K562 (cell line): ENCODE data around the gene AK4. TPM values are rescaled to one million over a fixed set of nuclear protein-coding genes. Genes with fewer than 3 reads are reported as not detected.
A peak's percentile ranks its signal among the peaks of the same experiment; 100 is the strongest.
"Not testable (repeated sequence)": the region's sequence is repeated elsewhere in the genome, so short reads cannot be mapped to it uniquely, and the experiment has no call there.

Experiments
- CXXC5 ChIP-seq: fragments of 250-450 bp; sonication (Bioruptor Pico); IDR thresholded peaks from 2 replicates; pipeline ENCODE4 v1.8.0; 2022; ENCODE audit warnings: inconsistent platforms, mild to moderate bottlenecking, moderate library complexity
- E2F3 ChIP-seq: fragments of 250-450 bp; sonication (Bioruptor Pico); IDR thresholded peaks from 2 replicates; pipeline ENCODE4 v1.4.0; 2020; ENCODE audit warnings: mild to moderate bottlenecking
- GTF2A2 ChIP-seq: IDR thresholded peaks from 2 replicates; pipeline ENCODE4 v1.6.1; 2016; ENCODE audit warnings: mild to moderate bottlenecking, missing genetic modification characterization, missing compliant biosample characterization
- MEF2D ChIP-seq: conservative IDR thresholded peaks from 2 replicates; pipeline ENCODE4 v1.6.1; 2016; ENCODE audit warnings: low read depth, missing genetic modification characterization, missing compliant biosample characterization
- NR2C1 ChIP-seq, 2 experiments: fragments of 450-650 bp; IDR thresholded peaks; 2 replicates each; pipeline ENCODE4 v1.6.1; 2017; ENCODE audit warnings: mild to moderate bottlenecking in 2 of 2, antibody characterized with exemption in 1 of 2, inconsistent platforms in 1 of 2, missing compliant biosample characterization in 1 of 2, missing genetic modification characterization in 1 of 2
- NR4A1 ChIP-seq, 2 experiments: fragments of 250-450 bp in 1 of 2; fragments of 450-650 bp in 1 of 2; sonication (Bioruptor Pico) in 1 of 2; IDR thresholded peaks; 2 replicates each; pipeline versions ENCODE4 v1.4.0 to v1.6.1; 2016 to 2020; ENCODE audit warnings: mild to moderate bottlenecking in 2 of 2, missing compliant biosample characterization in 1 of 2, missing genetic modification characterization in 1 of 2, moderate library complexity in 1 of 2
- OTX1 ChIP-seq: fragments of 450-650 bp; formaldehyde crosslinking; IDR thresholded peaks from 2 replicates; pipeline ENCODE4 v1.4.0; 2022; ENCODE audit warnings: mild to moderate bottlenecking
- PTRF ChIP-seq: fragments of 450-650 bp; IDR thresholded peaks from 2 replicates; pipeline ENCODE4 v1.6.1; 2016; ENCODE audit warnings: mild to moderate bottlenecking, missing genetic modification characterization, missing compliant biosample characterization
- PTTG1 ChIP-seq: fragments of 450-650 bp; IDR thresholded peaks from 2 replicates; pipeline ENCODE4 v1.6.1; 2016; ENCODE audit warnings: low read depth, mild to moderate bottlenecking, missing genetic modification characterization, missing compliant biosample characterization
- PYGO2 ChIP-seq: fragments of 450-650 bp; IDR thresholded peaks from 2 replicates; pipeline ENCODE4 v1.6.1; 2016; ENCODE audit warnings: mild to moderate bottlenecking, missing genetic modification characterization, moderate library complexity, missing compliant biosample characterization
- SMAD4 ChIP-seq: fragments of 250-450 bp; sonication (Bioruptor Pico); conservative IDR thresholded peaks from 2 replicates; pipeline ENCODE4 v1.8.0; 2021; ENCODE audit warnings: inconsistent platforms, mild to moderate bottlenecking, moderate library complexity
- ZFP1 ChIP-seq: fragments of 450-650 bp; formaldehyde crosslinking; IDR thresholded peaks from 2 replicates; pipeline ENCODE4 v1.4.0; 2020; ENCODE audit warnings: mild to moderate bottlenecking, mixed read lengths
- ZNF41 ChIP-seq: fragments of 250-450 bp; sonication (Bioruptor Pico); conservative IDR thresholded peaks from 2 replicates; pipeline ENCODE4 v1.4.0; 2020; ENCODE audit warnings: mild to moderate bottlenecking
- ZNF592 ChIP-seq: fragments of 450-650 bp; IDR thresholded peaks from 2 replicates; pipeline ENCODE4 v1.6.1; 2017; ENCODE audit warnings: antibody characterized with exemption, mild to moderate bottlenecking
- ZNF644 ChIP-seq: fragments of 200-800 bp; sonication (Bioruptor generic); IDR thresholded peaks from 2 replicates; pipeline ENCODE4 v1.6.1; 2016; ENCODE audit warnings: low read depth, missing genetic modification characterization, missing compliant biosample characterization
- ZNF668 ChIP-seq: fragments of 250-450 bp; sonication (Bioruptor Pico); IDR thresholded peaks from 2 replicates; pipeline ENCODE4 v1.8.0; 2022; ENCODE audit warnings: mild to moderate bottlenecking, inconsistent platforms
- ZNF79 ChIP-seq: fragments of 250-450 bp; sonication (Bioruptor Pico); IDR thresholded peaks from 2 replicates; pipeline ENCODE4 v1.4.0; 2020; ENCODE audit warnings: low read depth, mild to moderate bottlenecking, moderate library complexity
- polyA plus RNA-seq, 8 experiments: library from polyadenylated mRNA; depleted of rRNA in 4 of 8; stranded (reverse) in 5 of 8; unstranded in 3 of 8; fragments of >200 nt; fragmentation: Nextera tagmentation in 2 of 8; fragmentation: Illumina TruSeq in 1 of 8; extraction: Ambion mirVana in 2 of 8; extraction: Trizol in 1 of 8; gene quantifications; 2 replicates each; pipeline versions ENCODE4 v1.2.1 to v1.2.3, GENCODE V29; 2011 to 2014; ENCODE audit warnings: inconsistent platforms in 1 of 8, missing spikeins in 1 of 8
- total RNA-seq, 7 experiments: library from RNA; depleted of rRNA in 6 of 7; stranded (reverse); fragments of >200 nt in 6 of 7; fragmentation: Illumina TruSeq in 2 of 7; extraction: Trizol in 2 of 7; gene quantifications; 2 replicates each; pipeline versions ENCODE4 v1.2.1 to v1.2.3, GENCODE V29; 2011 to 2021; ENCODE audit warnings: low replicate concordance in 1 of 7

The AK4 gene
- total and polyA plus RNA-seq, 9 of the 15 experiments (the other 6 are each of a cell fraction or from before 2014, with no cell fraction given) = 10.4 to 96.6 (median 21.5) TPM

- TF ChIP-seq ZNF592 (peak; percentile 90), PYGO2 (tag) (peak; percentile 49; the same call in 1 of the 2 replicates), ZNF644 (tag) (0 out of 2 replicates have a peak, but pooled peaks have one; percentile 45), E2F3 (CRISPR knock-in tag) (peak; percentile 51; the same call in 1 of the 2 replicates), GTF2A2 (peak; percentile 54; the same call in 1 of the 2 replicates), ZFP1 (CRISPR knock-in tag) (0 out of 2 replicates have a peak, but pooled peaks have one; percentile 32), CXXC5 (peak; percentile 55), SMAD4 (peak; percentile 76), NR2C1 (tag; IDR thresholded peaks at IDR 0.05) (peak; percentile 67), ZNF41 (CRISPR knock-in tag) (peak; percentile 64; the same call in 1 of the 2 replicates), ZNF79 (CRISPR knock-in tag) (peak; percentile 67; the same call in 1 of the 2 replicates), PTTG1 (peak; percentile 70; the same call in 1 of the 2 replicates), NR4A1 (tag; IDR thresholded peaks at IDR 0.05) (peak; percentile 83), PTRF (peak; percentile 82), ZNF668 (CRISPR knock-in tag) (0 out of 2 replicates have a peak, but pooled peaks have one; percentile 67), OTX1 (0 out of 2 replicates have a peak, but pooled peaks have one; percentile 39), MEF2D (tag) (peak; percentile 72)
- TF ChIP-seq NR2C1 (IDR thresholded peaks at IDR 0.05); NR4A1 (CRISPR knock-in tag; IDR thresholded peaks at IDR 0.05): not testable (repeated sequence)
Measured at GRCh38 chr1:65164101-65164500, 16.1 kb downstream of the AK4 start (continued).
